Heart right ventricle (tissue), 16 donors: ENCODE data around the gene SLC26A3. TPM values are rescaled to one million over a fixed set of nuclear protein-coding genes. Genes with fewer than 3 reads are reported as not detected.

Experiments
- ATAC-seq, 8 donors: fragments of 200-7000 bp; cut with Tn5 transposase; one replicate each; pipeline ENCODE4 v1.9.1; 2020; ENCODE audit warnings: mild to moderate bottlenecking in 8 of 8, moderate library complexity in 8 of 8, moderate number of reproducible peaks in 1 of 8
- DNase-seq, 2 donors: peaks; one replicate each; pipeline ENCODE4 v3.0.0-alpha.2; 2020
- H3K27ac ChIP-seq, 10 donors: fragments of 200-600 bp; sonication (generic) in 2 of 10; one replicate each; pipeline versions ENCODE4 v1.5.0 to v1.8.0; 2020 to 2022; ENCODE audit warnings: mild to moderate bottlenecking in 3 of 10
- H3K27me3 ChIP-seq, 7 donors: fragments of 200-600 bp; one replicate each; pipeline ENCODE4 v1.8.0; 2021 to 2022; ENCODE audit warnings: mild to moderate bottlenecking in 2 of 7
- H3K36me3 ChIP-seq, 9 donors: fragments of 200-600 bp; sonication (generic) in 1 of 9; one replicate each; pipeline versions ENCODE4 v1.5.0 to v1.8.0; 2020 to 2022; ENCODE audit warnings: mild to moderate bottlenecking in 2 of 9
- H3K4me1 ChIP-seq, 9 donors: fragments of 200-600 bp; sonication (generic) in 1 of 9; one replicate each; pipeline versions ENCODE4 v1.5.0 to v1.8.0; 2020 to 2022; ENCODE audit warnings: mild to moderate bottlenecking in 4 of 9
- H3K4me3 ChIP-seq, 10 donors: fragments of 200-600 bp; sonication (generic) in 2 of 10; one replicate each; pipeline versions ENCODE4 v1.5.0 to v1.8.0; 2020 to 2022; ENCODE audit warnings: mild to moderate bottlenecking in 7 of 10, moderate library complexity in 2 of 10
- H3K9me3 ChIP-seq, 11 donors: fragments of 200-600 bp in 10 of 11; sonication (generic) in 2 of 11; one replicate each; pipeline versions ENCODE4 v1.5.0 to v1.8.0; 2013 to 2022; ENCODE audit warnings: mild to moderate bottlenecking in 2 of 11, control low read depth in 1 of 11, moderate library complexity in 1 of 11
- WGBS, 2 donors: extraction: QIAGEN DNeasy Blood & Tissue Kit; methylation state at CpG; one replicate each; pipeline ENCODE4 v1.1.7; 2013; ENCODE audit warnings: inconsistent platforms in 1 of 2; 5-methylcytosine and 5-hydroxymethylcytosine counted together
- intact Hi-C, 10 donors: fragments of 100-400 bp; cut with DNase I; formaldehyde crosslinking; loops; one replicate each; pipeline versions ENCODE4 v1.11.1 to v1.14.2; 2022
- polyA plus RNA-seq, 2 donors: library from polyadenylated mRNA; stranded (reverse); fragments of 200-250 nt; gene quantifications; one replicate each; pipeline ENCODE4 v1.2.3, GENCODE V29; 2013
- total RNA-seq, 10 donors: library from RNA; stranded (reverse); fragmentation: NEBNext Ultra II Directional in 3 of 10; extraction: Animal tissue kit (Norgen Biotek cat#: 25700) in 3 of 10; gene quantifications; one replicate each; pipeline versions ENCODE4 v1.2.1 to v1.2.4, GENCODE V29; 2021 to 2023
- TF ChIP-seq, protein P1 (sequence below), 9 donors: fragments of 200-600 bp; sonication (generic) in 2 of 9; IDR thresholded peaks; one replicate each; pipeline versions ENCODE4 v1.5.0 to v1.8.0; 2021 to 2022; ENCODE audit warnings: antibody characterized with exemption in 9 of 9, mild to moderate bottlenecking in 5 of 9, moderate library complexity in 1 of 9
- donor health status: Arrhythmogenic right ventricular cardiomyopathy.
- donor health status: ischemic (EF 13 %, LVEDD 7.1; RV severe dilation, severe dysfunction).
- donor health status: healthy with polysubstance abuse.
- donor health status: DM: no; HTN: yes; CAD: no.
- donor health status: DM: no; HTN: no; CAD: no.
- donor health status: ischemic (EF 25% LVEDD 6.9; RV normal size, moderate dysfunction).
- donor health status: ischemic (EF 25% LVEDD 5.7; RV mildly dilated, moderate dysfunction).
- donor health status: healthy.
- donor health status: DM: yes; HTN: yes; CAD: no.
- donor health status: Ischemic cardiomyopathy.
- donor health status: ischemic (EF 35%, LVEDD 5.7; RV mildly dilated, moderate dysfunction).
- donor health status: nonischemic (EF 11% LVEDD 7.7; RV severe dilation, severe dysfunction).
- donor health status: DM: yes; HTN: yes; CAD: no.
- donor health status: PGD.
- donor health status: ischemic (EF 29% LVEDD 5.4; RV normal size, mild dysfunction).
- donor health status: nonischemic (EF 23%, LVEDD 6.1; RV moderate dilation, normal function).

Gene SLC26A3
- total and polyA plus RNA-seq, 12 donors, result not detected

DNA sequence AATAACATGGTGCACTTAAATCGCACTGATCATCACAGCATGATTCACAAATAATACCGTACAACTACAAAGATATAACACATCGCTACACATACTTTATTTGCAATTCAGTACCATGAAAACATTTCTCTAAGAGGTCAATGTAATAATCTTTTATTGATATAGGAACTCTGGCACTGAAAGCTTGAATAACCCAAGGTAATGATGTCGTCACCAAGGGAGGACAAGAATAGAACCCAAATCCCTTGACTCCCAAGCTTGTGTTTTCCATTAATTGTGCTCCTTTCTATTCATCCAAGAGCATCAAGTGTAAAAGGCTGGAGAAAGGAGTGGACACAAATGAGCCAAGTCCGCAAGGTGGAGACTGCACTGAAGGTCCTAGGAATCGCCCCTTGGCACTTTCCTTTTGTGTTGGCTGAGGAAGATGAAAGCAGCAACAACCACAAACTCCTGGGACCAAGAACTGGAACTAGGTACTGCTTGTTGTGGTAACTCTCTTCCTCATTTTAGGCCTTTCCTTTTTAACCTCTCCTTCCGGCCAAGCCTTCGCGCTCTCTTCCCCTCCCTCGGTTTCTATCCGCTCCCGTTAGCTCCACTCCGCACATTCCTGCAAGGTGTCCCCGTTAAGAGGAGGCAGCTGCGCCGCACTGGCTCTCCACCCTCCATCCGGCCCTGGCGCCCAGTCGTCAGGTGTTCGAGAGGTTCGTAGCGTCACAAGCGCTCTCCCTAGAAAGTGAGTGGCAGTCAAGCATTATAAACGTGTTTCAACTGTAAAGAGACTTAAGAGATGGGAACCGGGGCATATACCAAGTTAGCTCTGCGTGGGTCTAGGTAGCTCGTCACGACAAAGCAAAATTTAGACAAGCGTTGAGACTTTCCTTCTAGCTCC is 60.1 kb downstream of the SLC26A3 start:
- H3K27ac ChIP-seq, result peak overlapping the region; percentile 92 to 98 (median 96)
- no peaks in the 10 kb centered on the region for H3K9me3 ChIP-seq
- H3K36me3 ChIP-seq, result peaks cover 0 to 5% (median 0%) of the 10 kb centered on the region in 9 donors
- WGBS, 2 donors, result 15% methylated on average over 29 of the region's 29 CpGs
- TF ChIP-seq, protein P1, sequence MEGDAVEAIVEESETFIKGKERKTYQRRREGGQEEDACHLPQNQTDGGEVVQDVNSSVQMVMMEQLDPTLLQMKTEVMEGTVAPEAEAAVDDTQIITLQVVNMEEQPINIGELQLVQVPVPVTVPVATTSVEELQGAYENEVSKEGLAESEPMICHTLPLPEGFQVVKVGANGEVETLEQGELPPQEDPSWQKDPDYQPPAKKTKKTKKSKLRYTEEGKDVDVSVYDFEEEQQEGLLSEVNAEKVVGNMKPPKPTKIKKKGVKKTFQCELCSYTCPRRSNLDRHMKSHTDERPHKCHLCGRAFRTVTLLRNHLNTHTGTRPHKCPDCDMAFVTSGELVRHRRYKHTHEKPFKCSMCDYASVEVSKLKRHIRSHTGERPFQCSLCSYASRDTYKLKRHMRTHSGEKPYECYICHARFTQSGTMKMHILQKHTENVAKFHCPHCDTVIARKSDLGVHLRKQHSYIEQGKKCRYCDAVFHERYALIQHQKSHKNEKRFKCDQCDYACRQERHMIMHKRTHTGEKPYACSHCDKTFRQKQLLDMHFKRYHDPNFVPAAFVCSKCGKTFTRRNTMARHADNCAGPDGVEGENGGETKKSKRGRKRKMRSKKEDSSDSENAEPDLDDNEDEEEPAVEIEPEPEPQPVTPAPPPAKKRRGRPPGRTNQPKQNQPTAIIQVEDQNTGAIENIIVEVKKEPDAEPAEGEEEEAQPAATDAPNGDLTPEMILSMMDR (IDR thresholded peaks at IDR 0.05), result no peak
- H3K4me1 ChIP-seq, result peaks cover 11 to 44% (median 40%) of the 10 kb centered on the region in 9 donors
- no peaks in the 10 kb centered on the region for H3K27me3 ChIP-seq
- H3K4me3 ChIP-seq, result peak overlapping the region; percentile 52 to 97 (median 88)
- intact Hi-C loops, result loop anchor here in 9 of 10 donors (2.0 to 10.0 kb wide), 9 partner anchors 129 to 404 kb away; partner anchors contain the start of genes BCAP29 (in 1 of the 9) and GPR22 (in 1 of the 9)
- DNase-seq, result peak in 1 of 2 donors; percentile 55
- ATAC-seq, result peak; percentile 19 to 59 (median 42)

DNA sequence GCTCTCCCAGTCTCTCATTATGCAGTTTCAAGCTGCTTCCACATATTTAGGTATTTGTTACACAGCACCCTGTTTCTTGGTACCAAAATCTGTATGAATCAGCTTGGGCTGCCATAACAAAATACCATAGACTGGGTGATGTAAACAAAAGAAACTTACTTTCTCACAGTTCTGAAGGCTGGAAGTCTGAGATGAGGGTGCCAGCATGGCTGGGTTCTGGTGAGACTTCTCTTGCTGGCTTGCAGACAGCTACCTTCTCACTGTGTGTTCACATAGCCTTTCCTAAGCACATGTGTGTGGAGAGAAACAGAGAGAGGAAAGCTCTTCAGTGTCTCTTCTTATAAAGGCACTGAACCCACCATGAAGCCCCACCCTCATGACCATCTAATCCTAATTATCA is 74.7 kb downstream of the SLC26A3 start:
- H3K36me3 ChIP-seq, result no peaks in the 10 kb centered on the region
- TF ChIP-seq, protein P1 (IDR thresholded peaks at IDR 0.05), result no peak
- DNase-seq, result no peak
- peaks cover 0 to 9% (median 0%) of the 10 kb centered on the region in 7 donors for H3K27me3 ChIP-seq
- no peak for ATAC-seq
- intact Hi-C loops, result loop anchor here in 8 of 10 donors (5.0 to 10.0 kb wide), 7 partner anchors 113 to 533 kb away; no protein-coding TSS in a partner anchor
- no peaks in the 10 kb centered on the region for H3K9me3 ChIP-seq
- no peak overlapping the region for H3K4me3 ChIP-seq
- no peaks in the 10 kb centered on the region for H3K4me1 ChIP-seq
- no peak overlapping the region for H3K27ac ChIP-seq

DNA sequence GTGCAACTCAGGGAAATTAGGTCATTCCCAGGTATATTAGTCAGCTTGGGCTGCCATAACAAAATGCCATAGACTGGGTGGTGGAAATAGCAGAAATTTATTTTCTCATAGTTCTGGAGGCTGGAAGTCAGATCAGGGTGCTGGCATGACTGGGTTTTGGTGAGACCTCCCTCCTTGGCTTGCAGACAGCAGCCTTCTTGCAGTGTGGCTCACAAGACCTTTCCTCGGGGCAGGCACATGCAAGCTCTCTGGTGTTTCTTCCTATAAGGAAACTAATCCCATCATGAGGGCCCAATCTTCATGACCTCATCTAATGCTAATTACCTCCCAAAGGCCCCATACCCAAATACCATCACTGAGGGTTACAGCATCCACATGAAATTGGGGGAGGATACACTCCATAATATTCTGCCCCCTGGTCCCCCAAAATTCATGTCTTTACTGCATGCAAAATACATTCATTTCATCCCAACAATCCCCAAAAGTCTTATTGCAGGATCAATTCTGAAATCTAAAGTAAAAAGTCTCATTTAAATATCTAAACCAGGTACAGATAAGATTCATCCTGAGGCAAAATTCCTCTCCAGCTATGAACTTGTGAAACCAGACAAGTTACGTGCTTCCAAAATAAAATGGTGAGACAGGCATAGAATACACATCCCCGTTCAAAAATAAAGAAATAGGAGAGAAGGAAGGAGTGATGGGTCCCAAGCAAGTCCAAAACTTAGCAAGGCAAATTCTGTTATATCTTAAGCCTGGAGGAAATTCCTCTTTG is 76.5 kb downstream of the SLC26A3 start:
- H3K27me3 ChIP-seq, result peaks cover 0 to 9% (median 0%) of the 10 kb centered on the region in 7 donors
- no peaks in the 10 kb centered on the region for H3K9me3 ChIP-seq
- no peak overlapping the region for H3K4me3 ChIP-seq
- 80 to 87% methylated on average over 3 of the region's 3 CpGs for WGBS, 2 donors
- intact Hi-C loops, result loop anchor here in 8 of 10 donors (2.0 to 10.0 kb wide), 8 partner anchors 112 to 532 kb away; no protein-coding TSS in a partner anchor
- H3K27ac ChIP-seq, result no peak overlapping the region
- H3K36me3 ChIP-seq, result no peaks in the 10 kb centered on the region
- ATAC-seq (no peak), DNase-seq (no peak)
- H3K4me1 ChIP-seq, result no peaks in the 10 kb centered on the region
- TF ChIP-seq, protein P1 (IDR thresholded peaks at IDR 0.05), result no peak

DNA sequence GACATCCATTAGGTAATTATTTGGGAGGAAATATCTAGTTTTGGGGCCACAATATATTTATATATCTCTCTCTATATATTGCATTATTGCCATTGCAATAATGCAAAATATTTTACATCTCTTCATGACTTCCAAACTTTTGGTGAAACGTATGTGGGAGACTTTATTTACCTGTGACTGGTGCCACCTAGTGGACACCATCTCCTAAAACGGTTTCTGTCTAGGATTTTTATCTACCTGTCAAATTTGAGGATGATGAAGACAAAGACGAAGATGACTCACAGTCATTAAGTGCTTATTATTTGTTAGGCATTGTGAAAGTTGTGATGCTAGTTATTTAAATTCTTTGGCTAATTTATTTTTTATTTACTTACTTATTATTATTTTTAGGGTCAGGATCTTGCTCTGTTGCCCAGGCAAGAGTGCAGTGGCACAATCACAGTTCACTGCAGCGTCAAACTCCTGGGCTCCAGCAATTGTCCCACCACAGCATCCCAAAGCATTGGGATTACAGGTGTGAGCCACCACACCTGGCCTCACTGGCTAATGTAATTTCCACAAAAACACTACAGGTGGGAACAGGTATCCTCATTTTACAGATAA is 77.8 kb downstream of the SLC26A3 start:
- 23 to 24% methylated on average over 4 of the region's 4 CpGs for WGBS, 2 donors
- Histone ChIP-seq H3K4me1 (no peaks in the 10 kb centered on the region), H3K9me3 (no peaks in the 10 kb centered on the region), H3K27ac (no peak overlapping the region), H3K4me3 (no peak overlapping the region), H3K36me3 (no peaks in the 10 kb centered on the region), H3K27me3 (peaks cover 0 to 9% (median 0%) of the 10 kb centered on the region in 7 donors)
- TF ChIP-seq, protein P1 (IDR thresholded peaks at IDR 0.05), result peak; percentile 57 to 83 (median 74)
- DNase-seq (peak in 1 of 2 donors; percentile 42), ATAC-seq (no peak)
- intact Hi-C loops, result loop anchor here in 9 of 10 donors (1.0 to 10.0 kb wide), 10 partner anchors 110 to 530 kb away; no protein-coding TSS in a partner anchor
